HG02798 (cell line): ENCODE data around the gene HEMK1.

Experiments used
- ATAC-seq: cut with Tn5 transposase; IDR thresholded peaks from one replicate; pipeline ENCODE4 v1.9.1; 2021; ENCODE audit warnings: mild to moderate bottlenecking; ENCODE audit not compliant: unreplicated experiment, poor library complexity

Gene HEMK1, protein sequence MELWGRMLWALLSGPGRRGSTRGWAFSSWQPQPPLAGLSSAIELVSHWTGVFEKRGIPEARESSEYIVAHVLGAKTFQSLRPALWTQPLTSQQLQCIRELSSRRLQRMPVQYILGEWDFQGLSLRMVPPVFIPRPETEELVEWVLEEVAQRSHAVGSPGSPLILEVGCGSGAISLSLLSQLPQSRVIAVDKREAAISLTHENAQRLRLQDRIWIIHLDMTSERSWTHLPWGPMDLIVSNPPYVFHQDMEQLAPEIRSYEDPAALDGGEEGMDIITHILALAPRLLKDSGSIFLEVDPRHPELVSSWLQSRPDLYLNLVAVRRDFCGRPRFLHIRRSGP

DNA sequence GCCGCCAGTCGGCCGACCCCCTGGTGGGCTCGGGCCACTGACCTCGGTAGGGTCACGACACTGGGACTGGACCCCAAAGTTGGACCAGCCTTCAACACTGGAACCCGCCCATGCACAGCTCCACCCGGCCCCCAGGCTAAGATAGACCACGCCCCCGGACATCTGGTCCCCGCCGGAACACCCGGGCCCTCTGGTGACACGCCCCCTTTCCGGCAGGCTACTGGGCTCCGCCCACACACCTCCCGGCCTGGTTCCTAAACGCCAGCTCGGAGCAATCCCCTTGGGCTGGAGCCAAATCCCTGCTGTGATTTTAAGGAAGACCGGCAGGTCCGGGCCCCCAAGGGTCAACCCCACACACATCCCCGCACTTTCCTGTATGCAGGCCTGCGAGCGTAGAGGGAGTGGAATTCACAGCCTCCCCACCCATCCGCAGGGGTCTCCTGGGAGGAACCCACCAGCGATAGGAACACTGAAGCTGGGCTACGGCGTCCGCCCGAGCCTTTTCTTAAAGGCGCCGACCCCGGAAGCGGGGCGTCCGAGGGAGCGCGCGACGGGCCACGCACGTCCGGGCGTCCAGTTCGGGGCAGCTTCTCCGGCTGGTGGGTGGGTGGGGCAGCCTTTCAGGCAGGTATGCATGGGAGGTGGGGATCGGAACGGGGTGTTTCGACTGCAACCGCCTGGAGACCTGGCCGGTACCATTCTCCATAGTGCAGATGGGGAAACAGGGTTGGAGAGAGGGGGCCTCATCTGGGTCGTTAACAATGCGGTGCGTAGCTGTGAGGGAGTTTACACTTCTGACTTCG lies at the start of gene HEMK1:
TSS of gene HEMK1 (plus strand) at position 576 of the 803 bp plus-strand sequence. CDS start 1,583 bp downstream, outside the sequence.
- ATAC-seq = peak; percentile 69

- no peak for ATAC-seq
Measured at GRCh38 chr3:50520849-50521248, 48.5 kb upstream of the HEMK1 start.

GRCh38 chr3:50521572-50521971 lies 47.8 kb upstream of the HEMK1 start:
- ATAC-seq = no peak

GRCh38 chr3:50523279-50523811 lies 46.0 kb upstream of the HEMK1 start:
- no peak for ATAC-seq

DNA sequence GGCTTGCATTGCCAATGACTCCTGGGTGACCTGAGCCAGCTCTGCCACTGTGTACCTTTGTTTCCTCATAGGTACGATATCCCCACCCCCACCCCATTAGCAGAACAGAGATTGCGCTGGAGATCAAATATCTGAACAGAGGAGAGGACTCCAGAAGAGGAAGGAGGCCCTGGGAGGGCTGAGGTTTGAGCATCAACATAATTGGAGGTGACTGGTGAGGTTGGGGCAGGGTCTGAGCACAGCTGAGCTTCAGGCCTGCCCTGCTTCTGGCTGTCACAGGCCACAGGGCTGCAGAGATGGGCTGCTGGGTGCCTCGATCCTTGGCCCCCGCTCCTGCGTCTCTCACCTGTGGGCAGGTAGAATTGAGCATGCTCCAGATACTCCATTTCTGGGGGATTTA lies 44.6 kb upstream of the HEMK1 start:
- no peak for ATAC-seq

DNA sequence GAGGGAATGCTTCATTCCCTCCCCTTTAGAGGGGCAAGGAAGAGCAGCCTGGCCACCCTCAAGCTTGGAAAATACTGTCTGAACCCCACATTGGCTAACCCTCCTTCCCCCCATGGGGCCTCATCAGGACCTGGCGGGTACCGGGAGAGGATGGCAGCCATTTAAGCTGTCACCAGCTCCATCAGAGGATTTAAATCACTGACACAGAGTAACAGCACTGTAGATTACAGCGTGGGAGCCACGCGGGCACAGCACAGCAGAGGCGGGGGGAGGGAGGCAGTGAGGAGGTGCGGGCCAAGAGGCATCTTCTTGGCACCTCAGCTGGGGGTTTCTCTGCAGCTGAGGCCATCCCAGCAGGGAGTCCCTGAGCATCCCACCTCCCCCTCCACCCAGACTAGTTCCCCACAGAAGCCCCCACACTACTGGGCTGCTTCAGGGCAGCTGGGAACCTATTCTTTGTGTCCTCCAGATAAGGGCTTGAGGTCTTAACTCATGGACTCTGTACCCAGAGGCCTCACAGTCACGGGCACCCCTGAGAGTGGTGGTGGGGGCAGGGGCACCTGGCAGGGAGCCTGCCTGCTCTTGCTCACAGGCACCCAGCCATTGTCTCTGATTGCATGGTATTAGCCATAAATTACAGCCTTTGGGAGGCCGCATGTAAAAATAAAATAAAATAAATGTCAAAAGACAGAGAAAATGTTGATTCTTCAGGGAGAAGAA lies 44.0 kb upstream of the HEMK1 start:
- no peak for ATAC-seq

- no peak for ATAC-seq
Measured at GRCh38 chr3:50525987-50526386, 43.3 kb upstream of the HEMK1 start.

DNA sequence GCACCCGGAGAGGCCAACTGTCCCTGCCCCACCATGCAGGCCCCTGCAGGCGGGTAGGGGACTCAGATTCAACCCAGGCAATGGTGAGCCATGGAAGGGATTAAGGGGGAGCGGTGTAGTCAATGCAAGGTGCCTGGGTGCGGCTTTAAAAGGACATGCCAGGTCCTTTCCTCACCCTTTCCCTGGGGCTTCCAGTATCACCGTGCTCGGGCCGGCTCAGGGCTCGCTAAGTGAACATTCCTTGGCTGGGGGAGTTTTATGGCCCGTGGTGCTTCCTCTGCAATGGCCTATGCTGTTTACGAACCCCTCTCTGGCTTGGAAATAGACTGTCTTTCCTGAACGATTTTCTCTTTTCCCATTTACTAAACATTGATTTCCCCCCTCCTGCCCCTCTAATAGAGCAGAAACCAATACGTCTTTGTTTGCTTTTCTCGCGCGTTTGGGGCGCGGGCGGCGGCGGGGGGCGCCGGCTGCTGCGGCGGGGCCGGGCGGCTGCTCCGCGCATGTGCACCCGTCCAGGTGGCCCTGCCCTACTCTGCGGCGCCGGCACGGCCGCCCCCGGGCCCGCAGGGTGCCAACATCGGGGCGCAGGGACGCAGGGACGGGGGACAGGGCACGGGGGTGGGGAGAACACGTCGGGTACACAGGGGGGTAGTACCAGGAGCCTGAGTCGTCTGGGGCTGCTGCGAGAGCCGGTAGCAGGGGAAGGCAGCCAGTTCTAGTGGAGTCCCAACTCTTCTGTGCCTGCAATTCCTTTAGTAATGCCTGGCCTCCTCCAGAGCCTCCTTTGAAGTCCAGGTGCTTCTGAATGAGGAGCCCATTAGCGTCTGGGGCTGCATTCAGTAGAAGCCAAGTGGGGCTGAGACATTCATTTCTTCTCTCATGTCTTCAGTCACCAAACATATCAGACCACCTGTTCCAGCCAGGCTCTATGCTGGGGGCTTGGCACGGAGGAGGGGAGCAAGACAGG lies 39.0 kb upstream of the HEMK1 start:
- no peak for ATAC-seq

DNA sequence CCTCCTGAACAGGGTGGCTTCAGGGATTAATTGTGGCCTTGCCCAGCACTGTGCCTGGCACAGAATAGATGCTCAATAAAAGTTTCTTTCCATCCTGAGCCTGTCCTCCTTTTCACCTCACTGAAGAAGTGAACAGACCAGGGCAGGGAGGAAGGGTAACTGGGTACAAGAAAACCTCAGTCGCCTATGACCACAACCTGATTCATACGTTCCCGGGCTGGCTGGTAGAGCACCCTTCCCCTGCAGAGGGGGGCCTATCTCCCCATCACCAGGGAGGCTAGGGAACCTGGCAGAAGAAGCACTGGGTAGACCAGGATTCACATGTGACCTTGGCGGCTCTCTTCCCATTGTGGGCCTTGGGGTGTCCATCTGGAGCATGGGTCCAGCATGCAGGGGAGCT lies 38.1 kb upstream of the HEMK1 start:
- no peak for ATAC-seq

DNA sequence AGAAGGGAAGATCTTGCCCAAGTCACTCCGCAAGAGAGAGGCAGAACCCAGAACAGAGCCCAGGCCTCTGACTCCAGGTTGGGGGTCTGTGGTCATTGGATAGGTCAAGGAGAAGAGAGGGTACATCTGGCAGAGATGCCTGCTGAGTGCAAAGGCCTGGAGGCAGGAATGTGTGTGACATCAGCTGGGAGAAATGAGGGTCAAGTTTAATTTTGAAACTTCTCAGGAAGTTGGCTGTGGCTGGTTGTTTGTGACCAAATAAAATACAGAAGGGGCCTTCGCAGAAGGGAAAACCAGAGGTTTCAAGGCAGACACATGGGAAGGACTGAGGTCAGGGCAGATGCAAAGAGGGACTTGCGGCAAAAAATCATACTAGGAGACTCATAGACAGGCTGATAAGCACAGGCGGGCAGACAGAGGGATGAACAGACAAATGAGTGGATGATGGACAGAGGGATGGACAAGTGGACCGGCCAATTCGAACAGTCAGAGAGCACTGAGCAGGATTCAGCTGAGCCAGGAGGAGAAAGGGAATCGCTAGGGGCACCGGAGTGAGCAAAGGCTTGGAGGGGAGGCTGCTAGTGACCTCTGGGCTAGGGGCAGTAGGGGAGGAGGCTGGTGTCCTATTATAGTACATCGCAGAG lies 37.1 kb upstream of the HEMK1 start:
- no peak for ATAC-seq

DNA sequence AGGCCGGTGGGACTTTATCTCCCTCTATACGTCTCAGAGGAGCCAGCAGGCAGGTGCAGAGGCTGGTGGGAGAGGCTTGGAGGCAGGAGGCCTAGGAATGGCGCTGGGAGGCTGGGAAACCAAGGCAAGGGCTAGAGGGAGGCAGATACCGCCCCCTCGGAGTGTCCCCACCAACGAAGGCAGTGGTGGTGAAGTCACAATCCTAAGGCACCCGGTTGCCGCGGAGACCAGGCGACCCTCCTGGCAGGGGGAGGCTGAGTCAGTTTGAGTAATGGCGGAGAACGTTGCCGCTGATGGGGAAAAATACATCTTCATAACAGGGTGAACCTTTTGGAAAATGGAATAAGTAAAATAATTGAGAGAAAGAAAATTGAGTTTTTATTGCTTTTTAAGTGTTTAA lies 36.0 kb upstream of the HEMK1 start:
- no peak for ATAC-seq

DNA sequence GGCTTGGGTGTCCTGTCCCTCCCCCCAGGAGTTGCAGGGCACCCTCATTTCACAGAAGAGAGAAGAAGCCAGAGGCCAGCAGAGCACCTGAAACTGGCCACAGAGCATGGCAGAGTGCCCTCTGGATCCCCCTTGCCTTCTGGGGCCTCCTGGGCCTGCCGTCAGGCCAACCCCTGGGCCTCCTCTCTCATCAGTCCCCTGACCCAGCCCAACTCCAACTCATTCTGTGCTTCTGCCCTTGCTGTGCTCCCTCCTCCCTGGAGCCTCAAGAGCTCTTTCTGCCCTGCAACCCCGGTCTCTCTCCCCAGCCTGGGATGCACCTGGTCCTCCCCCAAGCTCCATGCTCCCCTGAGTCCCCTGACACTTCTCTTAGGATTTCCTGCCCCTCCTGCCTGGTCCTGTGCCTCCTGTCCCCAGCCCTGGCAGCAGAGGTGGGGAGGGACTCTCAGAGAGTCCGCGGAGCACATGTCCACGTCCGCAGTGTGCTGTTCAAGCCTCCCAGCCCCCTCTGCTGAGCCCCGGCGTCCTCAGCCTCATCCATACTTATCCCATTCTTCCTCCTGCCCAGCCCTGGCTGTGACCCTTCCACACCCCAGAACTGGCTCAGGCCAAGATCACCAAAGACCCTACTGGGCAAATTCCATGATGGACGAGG lies 35.4 kb upstream of the HEMK1 start:
- ATAC-seq = no peak

- no peak for ATAC-seq
Measured at GRCh38 chr3:50534681-50535330, 34.5 kb upstream of the HEMK1 start.

DNA sequence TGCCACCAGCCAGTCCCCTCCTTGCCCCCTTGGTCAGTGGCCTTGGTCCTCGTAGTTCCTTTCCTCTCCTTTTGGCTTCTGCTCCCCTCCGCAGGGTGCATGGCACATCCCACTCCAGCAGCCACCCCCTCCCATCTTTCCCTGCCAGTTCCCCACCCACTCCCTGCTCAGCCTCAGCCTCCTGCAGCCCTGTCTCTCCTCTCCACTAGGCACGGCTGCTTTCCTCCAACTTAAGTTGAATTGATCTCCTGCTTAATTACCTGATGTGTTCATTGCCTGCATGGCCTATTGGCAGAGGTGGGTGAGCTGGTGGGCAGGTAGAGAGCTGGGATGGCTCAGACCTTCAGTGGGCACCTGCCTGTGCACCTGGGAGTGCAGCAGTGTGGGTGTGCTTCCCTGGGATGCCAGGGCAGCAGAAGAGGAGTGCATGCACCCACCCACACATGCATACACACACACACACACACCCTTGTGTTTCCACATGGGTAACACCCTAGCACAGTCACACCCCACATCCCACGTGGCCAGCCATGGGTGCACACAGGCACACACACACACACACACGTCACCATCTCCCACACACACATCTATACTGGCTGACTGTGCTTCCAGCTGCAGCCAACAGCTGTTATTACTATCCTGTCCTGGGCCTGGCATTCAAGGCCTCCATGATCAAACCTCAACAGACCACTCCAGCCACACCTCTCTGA lies 32.7 kb upstream of the HEMK1 start:
- ATAC-seq = no peak

GRCh38 chr3:50537421-50538129 lies 31.7 kb upstream of the HEMK1 start:
- no peak for ATAC-seq

DNA sequence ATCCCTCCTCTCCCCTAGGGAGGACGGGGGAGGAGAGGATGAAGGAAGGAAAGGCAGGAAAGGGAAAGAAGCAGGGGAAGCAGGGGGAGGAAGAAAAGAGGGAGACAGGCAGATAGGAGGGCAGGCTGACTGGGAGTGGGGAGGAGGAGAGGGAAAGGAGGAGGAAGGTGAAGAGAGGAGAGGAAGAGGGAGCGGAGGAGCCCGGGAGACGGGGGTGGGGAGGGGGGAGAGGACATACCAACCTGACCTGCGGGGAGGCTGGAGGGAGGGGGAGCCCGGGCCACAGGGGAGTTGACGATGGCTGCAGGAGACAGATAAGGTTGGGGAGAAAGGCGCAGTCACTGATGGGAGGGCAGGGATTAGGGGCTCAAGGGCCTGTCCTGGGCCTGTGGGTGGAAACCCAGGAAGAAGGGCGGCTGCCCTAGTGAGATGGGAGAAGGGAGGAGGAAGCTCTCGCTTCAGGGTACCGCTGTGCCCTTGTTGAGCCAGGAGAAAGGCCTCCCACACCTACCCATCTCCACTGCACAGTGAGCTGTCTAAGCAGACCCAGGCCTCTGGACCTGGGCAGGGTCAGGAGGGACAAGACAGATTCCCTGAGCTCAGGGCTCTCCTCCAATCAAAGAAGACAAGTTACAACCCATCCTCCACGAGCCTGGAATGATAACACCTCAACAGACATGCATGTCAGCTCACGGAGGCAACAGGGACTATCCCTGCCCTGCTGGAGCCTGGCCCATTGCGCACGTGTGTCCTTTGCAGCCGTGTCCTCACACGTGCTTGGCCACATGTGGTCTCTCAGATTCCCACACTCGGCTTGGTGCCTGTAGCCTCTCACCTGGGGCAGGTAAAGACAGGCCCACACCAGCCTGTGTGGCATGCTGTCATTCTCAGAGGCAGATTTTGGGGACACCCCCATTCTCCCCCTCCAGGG lies 29.7 kb upstream of the HEMK1 start:
- no peak for ATAC-seq
